HCT116 (cell line): ENCODE data around the gene SPAG8.

Source experiments
- CTCF ChIP-seq, 3 experiments: fragments of 200-600 bp in 1 of 3; sonication (generic) in 1 of 3; IDR thresholded peaks in 2 of 3; conservative IDR thresholded peaks in 1 of 3; 2 replicates each; pipeline ENCODE4 v1.5.1; 2012 to 2017; ENCODE audit warnings: low read depth in 2 of 3, low read length in 2 of 3, antibody characterized with exemption in 1 of 3, borderline replicate concordance in 1 of 3, control low read depth in 1 of 3, mild to moderate bottlenecking in 1 of 3, mixed read lengths in 1 of 3, mixed run types in 1 of 3, moderate library complexity in 1 of 3; ENCODE audit not compliant: insufficient read depth in 1 of 3
- FOSL1 ChIP-seq: IDR thresholded peaks from 2 replicates; pipeline ENCODE4 v1.6.1; 2012; ENCODE audit warnings: low read depth
- MAX ChIP-seq: IDR thresholded peaks from 2 replicates; pipeline ENCODE4 v1.6.1; 2012
- POLR2AphosphoS5 ChIP-seq: IDR thresholded peaks from 2 replicates; pipeline ENCODE4 v1.6.1; 2011; ENCODE audit warnings: mild to moderate bottlenecking, low read depth, low read length, moderate library complexity
- RAD21 ChIP-seq: IDR thresholded peaks from 2 replicates; pipeline ENCODE4 v1.6.1; 2012; ENCODE audit warnings: low read depth, mild to moderate bottlenecking
- SIN3A ChIP-seq: IDR thresholded peaks from 2 replicates; pipeline ENCODE4 v1.6.1; 2012; ENCODE audit warnings: low read depth
- ZNF274 ChIP-seq: fragments of 200-500 bp; sonication (Bioruptor generic); IDR thresholded peaks from 2 replicates; pipeline ENCODE4 v1.6.1; 2014; ENCODE audit warnings: mild to moderate bottlenecking, low read depth, low read length, inconsistent platforms

GRCh38 chr9:35856882-35857281 is 44.8 kb upstream of the SPAG8 start:
- TF ChIP-seq CTCF (IDR thresholded peaks at IDR 0.05 in 2 of 3, conservative IDR thresholded peaks at IDR 0.05 in 1 of 3; ENCODE audit: borderline replicate concordance in 1 of 3, insufficient read depth in 1 of 3, low read depth in 2 of 3, low read length in 2 of 3) (no peak), POLR2AphosphoS5 (no peak), FOSL1 (no peak), MAX (no peak), RAD21 (no peak), ZNF274 (no peak), SIN3A (no peak)
